ENCODE results near the gene MC1R. TPM values are rescaled to one million over a fixed set of nuclear protein-coding genes. Genes with fewer than 3 reads are reported as not detected.
A peak's percentile ranks its signal among the peaks of the same experiment; 100 is the strongest.

Gene MC1R
- polyA plus RNA-seq, 3 donors: 0.21 to 3.9 TPM; not detected in 1

GRCh38 chr16:89961920-89962319 is 43.3 kb downstream of the MC1R start:
- intact Hi-C loops (cut with micrococcal nuclease): no loop called here
- Mint-ChIP-seq H3K4me1 (peaks cover 35% of the 10 kb centered on the region), H3K36me3 (peaks cover 59 to 93% of the 10 kb centered on the region in 2 donors), H3K27ac (no peak overlapping the region), H3K9me3 (peaks cover 0 to 3% (median 0%) of the 10 kb centered on the region in 7 donors), H3K4me3 (no peak overlapping the region), H3K27me3 (ENCODE audit: low read depth in 3 of 3) (peaks cover 0 to 2% (median 0%) of the 10 kb centered on the region in 3 donors)
- H3K79me2 ChIP-seq (ENCODE audit: insufficient read depth, low read length): peaks cover 57% of the 10 kb centered on the region
- H3K4me2 ChIP-seq (replicated peaks; ENCODE audit: extremely low read depth, low read length, poor library complexity, severe bottlenecking): no peak overlapping the region
- peaks cover 74 to 86% of the 10 kb centered on the region in 2 donors for H3K36me3 ChIP-seq (replicated peaks in 1 of 2; ENCODE audit: control insufficient read depth in 1 of 2, insufficient read depth in 2 of 2, low read length in 2 of 2)
- TF ChIP-seq, protein P1, sequence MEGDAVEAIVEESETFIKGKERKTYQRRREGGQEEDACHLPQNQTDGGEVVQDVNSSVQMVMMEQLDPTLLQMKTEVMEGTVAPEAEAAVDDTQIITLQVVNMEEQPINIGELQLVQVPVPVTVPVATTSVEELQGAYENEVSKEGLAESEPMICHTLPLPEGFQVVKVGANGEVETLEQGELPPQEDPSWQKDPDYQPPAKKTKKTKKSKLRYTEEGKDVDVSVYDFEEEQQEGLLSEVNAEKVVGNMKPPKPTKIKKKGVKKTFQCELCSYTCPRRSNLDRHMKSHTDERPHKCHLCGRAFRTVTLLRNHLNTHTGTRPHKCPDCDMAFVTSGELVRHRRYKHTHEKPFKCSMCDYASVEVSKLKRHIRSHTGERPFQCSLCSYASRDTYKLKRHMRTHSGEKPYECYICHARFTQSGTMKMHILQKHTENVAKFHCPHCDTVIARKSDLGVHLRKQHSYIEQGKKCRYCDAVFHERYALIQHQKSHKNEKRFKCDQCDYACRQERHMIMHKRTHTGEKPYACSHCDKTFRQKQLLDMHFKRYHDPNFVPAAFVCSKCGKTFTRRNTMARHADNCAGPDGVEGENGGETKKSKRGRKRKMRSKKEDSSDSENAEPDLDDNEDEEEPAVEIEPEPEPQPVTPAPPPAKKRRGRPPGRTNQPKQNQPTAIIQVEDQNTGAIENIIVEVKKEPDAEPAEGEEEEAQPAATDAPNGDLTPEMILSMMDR (IDR thresholded peaks at IDR 0.05): no peak
- H3K9ac ChIP-seq (ENCODE audit: insufficient read depth, low read length, poor library complexity, severe bottlenecking): no peak overlapping the region
- no peaks in the 10 kb centered on the region for H3K27me3 ChIP-seq (ENCODE audit: control insufficient read depth in 2 of 2, insufficient read depth in 2 of 2, low read length in 2 of 2)
- no peak overlapping the region for H3K4me3 ChIP-seq (replicated peaks in 1 of 3; ENCODE audit: low read depth in 2 of 3, low read length in 3 of 3)
- DNase-seq: no peak
- 97% methylated on average over 22 of the region's 23 CpGs for WGBS (ENCODE audit: insufficient coverage)
- no peaks in the 10 kb centered on the region for H3K9me3 ChIP-seq (replicated peaks in 1 of 2; ENCODE audit: control insufficient read depth in 1 of 2, insufficient read depth in 1 of 2, low read length in 2 of 2)
- no peak overlapping the region for H3K27ac ChIP-seq (ENCODE audit: low read depth in 1 of 2, low read length in 2 of 2)
- H3K4me1 ChIP-seq (ENCODE audit: control insufficient read depth in 1 of 2, insufficient read depth in 2 of 2, low read length in 2 of 2): peaks cover 32 to 40% of the 10 kb centered on the region in 2 donors
- peaks cover 87% of the 10 kb centered on the region for H4K20me1 ChIP-seq (ENCODE audit: insufficient read depth, low read length)
- H2AFZ ChIP-seq (ENCODE audit: insufficient read depth, low read depth, low read length, poor library complexity, severe bottlenecking): no peak overlapping the region

DNA sequence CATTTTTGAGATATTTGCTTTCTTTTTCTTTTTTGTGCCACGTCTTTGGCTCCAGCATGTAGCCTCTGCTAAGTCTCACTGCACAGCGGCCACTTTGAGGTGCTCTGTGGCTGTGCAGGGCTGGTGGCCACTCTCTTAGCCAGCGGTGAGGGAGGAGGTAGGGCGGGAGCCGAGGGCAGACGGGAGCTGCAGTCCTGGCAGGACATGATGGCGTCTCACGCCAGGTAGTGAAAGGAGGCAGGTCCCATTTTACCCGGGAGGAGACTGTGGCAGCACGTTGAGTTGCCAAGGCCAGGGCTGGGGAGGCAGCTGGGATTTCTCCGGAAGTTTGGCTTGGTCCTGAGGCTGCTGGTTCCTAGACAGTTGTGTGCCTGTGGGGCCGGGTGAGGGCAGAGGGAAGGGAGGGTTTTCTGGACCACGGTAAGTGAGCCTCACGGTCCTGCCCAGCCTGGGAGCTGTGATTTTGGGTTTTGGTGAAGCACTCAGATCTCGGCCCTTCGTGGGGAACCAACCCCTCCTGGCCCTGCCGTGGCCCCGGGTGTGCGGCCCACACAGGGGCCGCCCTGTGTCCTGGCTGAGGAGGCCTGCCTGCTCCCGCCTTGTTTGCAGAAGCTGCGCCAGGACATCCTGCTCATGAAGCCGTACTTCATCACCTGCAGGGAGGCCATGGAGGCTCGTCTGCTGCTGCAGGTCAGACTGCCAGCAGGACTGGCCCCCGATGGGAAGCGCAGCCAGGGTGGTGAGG is 44.3 kb downstream of the MC1R start:
- TF ChIP-seq, protein P1 (IDR thresholded peaks at IDR 0.05): no peak
- H3K4me2 ChIP-seq (replicated peaks; ENCODE audit: extremely low read depth, low read length, poor library complexity, severe bottlenecking): no peak overlapping the region
- peaks cover 94% of the 10 kb centered on the region for H4K20me1 ChIP-seq (ENCODE audit: insufficient read depth, low read length)
- Mint-ChIP-seq H3K9me3 (peaks cover 0 to 3% (median 0%) of the 10 kb centered on the region in 7 donors), H3K27me3 (ENCODE audit: low read depth in 3 of 3) (peaks cover 0 to 3% (median 0%) of the 10 kb centered on the region in 3 donors), H3K4me1 (peaks cover 35% of the 10 kb centered on the region), H3K36me3 (peaks cover 62 to 94% of the 10 kb centered on the region in 2 donors), H3K4me3 (no peak overlapping the region), H3K27ac (peak overlapping the region in 1 of 7 donors; percentile 58)
- 96% methylated on average over 25 of the region's 26 CpGs for WGBS (ENCODE audit: insufficient coverage)
- H3K79me2 ChIP-seq (ENCODE audit: insufficient read depth, low read length): peaks cover 50% of the 10 kb centered on the region
- no peak for DNase-seq
- no peaks in the 10 kb centered on the region for H3K27me3 ChIP-seq (ENCODE audit: control insufficient read depth in 2 of 2, insufficient read depth in 2 of 2, low read length in 2 of 2)
- no peak overlapping the region for H3K4me3 ChIP-seq (replicated peaks in 1 of 3; ENCODE audit: low read depth in 2 of 3, low read length in 3 of 3)
- H3K4me1 ChIP-seq (ENCODE audit: control insufficient read depth in 1 of 2, insufficient read depth in 2 of 2, low read length in 2 of 2): peaks cover 32 to 40% of the 10 kb centered on the region in 2 donors
- no peak overlapping the region for H2AFZ ChIP-seq (ENCODE audit: insufficient read depth, low read depth, low read length, poor library complexity, severe bottlenecking)
- intact Hi-C loops (cut with micrococcal nuclease): no loop called here
- H3K27ac ChIP-seq (ENCODE audit: low read depth in 1 of 2, low read length in 2 of 2): no peak overlapping the region
- peaks cover 76 to 89% of the 10 kb centered on the region in 2 donors for H3K36me3 ChIP-seq (replicated peaks in 1 of 2; ENCODE audit: control insufficient read depth in 1 of 2, insufficient read depth in 2 of 2, low read length in 2 of 2)
- H3K9ac ChIP-seq (ENCODE audit: insufficient read depth, low read length, poor library complexity, severe bottlenecking): no peak overlapping the region
- no peaks in the 10 kb centered on the region for H3K9me3 ChIP-seq (replicated peaks in 1 of 2; ENCODE audit: control insufficient read depth in 1 of 2, insufficient read depth in 1 of 2, low read length in 2 of 2)

Data from CD14-positive monocyte (primary cell).